SJCRH30 (cell line): ENCODE results near the gene IRX4. TPM values are rescaled to one million over a fixed set of nuclear protein-coding genes. Genes with fewer than 3 reads are reported as not detected.

Source experiments
- DNase-seq, 2 experiments: peaks; one replicate each; pipeline ENCODE4 v3.0.0-alpha.2; 2015 to 2020
- H3K27ac ChIP-seq: fragments of 250-450 bp; sonication (Bioruptor Pico); 2 replicates; pipeline ENCODE4 v1.5.1; 2020; ENCODE audit warnings: mild to moderate bottlenecking, moderate library complexity
- H3K27me3 ChIP-seq: fragments of 250-450 bp; sonication (Bioruptor Pico); 2 replicates; pipeline ENCODE4 v1.5.1; 2020; ENCODE audit warnings: mild to moderate bottlenecking, moderate library complexity
- H3K36me3 ChIP-seq: fragments of 250-450 bp; sonication (Bioruptor Pico); 2 replicates; pipeline ENCODE4 v1.5.1; 2020; ENCODE audit warnings: mild to moderate bottlenecking, moderate library complexity
- H3K4me1 ChIP-seq: fragments of 250-450 bp; sonication (Bioruptor Pico); 2 replicates; pipeline ENCODE4 v1.5.1; 2020; ENCODE audit warnings: mild to moderate bottlenecking, moderate library complexity
- H3K4me3 ChIP-seq: fragments of 250-450 bp; sonication (Bioruptor Pico); 2 replicates; pipeline ENCODE4 v1.5.1; 2020; ENCODE audit warnings: mild to moderate bottlenecking, moderate library complexity
- H3K9me3 ChIP-seq: fragments of 250-450 bp; sonication (Bioruptor Pico); replicated peaks from 2 replicates; pipeline ENCODE4 v1.5.1; 2020; ENCODE audit warnings: mild to moderate bottlenecking, moderate library complexity
- total RNA-seq: library from RNA; depleted of rRNA; stranded (reverse); fragments of >200 nt; shearing (Covaris generic); gene quantifications from 2 replicates; pipeline ENCODE4 v1.2.3, GENCODE V29; 2014

IRX4 gene
- total RNA-seq, 1 experiment from 2014 or later, result not detected

DNA sequence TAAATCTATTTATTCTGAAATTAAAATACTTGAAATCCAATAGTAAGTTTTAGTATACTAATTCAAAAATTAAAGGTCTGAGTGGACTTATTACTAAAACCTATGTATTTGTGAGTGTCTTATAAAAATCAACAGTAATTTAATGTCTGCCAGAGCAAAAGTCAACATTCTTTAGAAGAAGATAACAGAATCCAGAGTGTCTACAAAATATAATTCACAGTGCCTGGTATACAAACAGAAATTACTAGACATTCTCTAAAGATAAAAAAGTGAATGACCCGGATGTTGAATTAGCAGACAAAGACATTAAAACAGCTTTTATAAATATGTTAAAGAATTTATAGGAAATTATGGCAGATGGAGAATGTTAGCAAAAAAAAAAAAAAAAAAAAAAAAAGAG, 22.4 kb upstream of the IRX4 start:
- H3K4me1 ChIP-seq, result no peaks in the 10 kb centered on the region
- DNase-seq, result no peak
- no peak overlapping the region for H3K4me3 ChIP-seq
- no peak overlapping the region for H3K27ac ChIP-seq
- no peaks in the 10 kb centered on the region for H3K27me3 ChIP-seq
- no peaks in the 10 kb centered on the region for H3K9me3 ChIP-seq
- H3K36me3 ChIP-seq, result no peaks in the 10 kb centered on the region

DNA sequence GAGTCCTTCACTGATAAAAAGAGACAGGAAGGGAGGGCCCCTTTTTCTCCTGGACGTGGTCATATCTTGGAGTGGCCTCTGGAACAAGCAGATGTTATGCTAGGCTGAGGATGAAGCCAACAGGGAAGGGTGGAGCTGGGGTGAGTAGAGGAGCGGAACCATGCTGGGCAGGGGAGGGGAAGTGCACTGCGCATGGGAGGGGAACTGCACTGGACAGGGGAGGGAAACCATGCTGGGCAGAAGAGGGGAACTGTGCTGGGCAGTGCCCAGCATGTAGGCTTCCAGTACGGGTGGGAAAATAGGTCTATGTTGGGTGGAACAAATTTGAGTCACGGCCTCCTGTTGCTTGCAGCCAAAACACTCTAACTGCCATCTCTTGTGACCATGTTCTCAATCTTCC, 19.3 kb upstream of the IRX4 start:
- no peaks in the 10 kb centered on the region for H3K27me3 ChIP-seq
- H3K27ac ChIP-seq, result no peak overlapping the region
- no peak for DNase-seq
- H3K4me1 ChIP-seq, result no peaks in the 10 kb centered on the region
- H3K9me3 ChIP-seq, result no peaks in the 10 kb centered on the region
- H3K36me3 ChIP-seq, result no peaks in the 10 kb centered on the region
- no peak overlapping the region for H3K4me3 ChIP-seq

DNA sequence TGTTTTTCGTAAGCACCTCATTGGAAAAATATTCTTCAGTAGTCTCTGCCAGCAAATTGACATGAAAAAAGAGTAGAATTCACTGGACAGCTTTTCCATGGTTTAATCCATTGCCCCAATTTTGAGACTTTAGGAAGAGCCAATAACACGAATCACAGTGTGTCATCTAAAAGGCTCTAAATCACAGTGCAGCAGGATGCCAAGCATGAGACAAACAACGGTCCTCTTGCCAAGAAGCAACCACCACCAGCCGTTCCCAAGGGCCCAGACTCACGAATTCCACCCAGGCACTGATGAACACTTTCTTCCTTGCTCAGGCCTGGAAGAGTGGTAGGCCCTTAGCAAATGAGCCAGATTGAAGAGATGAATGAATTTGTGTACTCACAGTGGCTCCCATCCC, 18.3 kb upstream of the IRX4 start:
- Histone ChIP-seq H3K27me3 (no peaks in the 10 kb centered on the region), H3K9me3 (no peaks in the 10 kb centered on the region), H3K36me3 (no peaks in the 10 kb centered on the region), H3K27ac (no peak overlapping the region), H3K4me1 (no peaks in the 10 kb centered on the region), H3K4me3 (no peak overlapping the region)
- no peak for DNase-seq

DNA sequence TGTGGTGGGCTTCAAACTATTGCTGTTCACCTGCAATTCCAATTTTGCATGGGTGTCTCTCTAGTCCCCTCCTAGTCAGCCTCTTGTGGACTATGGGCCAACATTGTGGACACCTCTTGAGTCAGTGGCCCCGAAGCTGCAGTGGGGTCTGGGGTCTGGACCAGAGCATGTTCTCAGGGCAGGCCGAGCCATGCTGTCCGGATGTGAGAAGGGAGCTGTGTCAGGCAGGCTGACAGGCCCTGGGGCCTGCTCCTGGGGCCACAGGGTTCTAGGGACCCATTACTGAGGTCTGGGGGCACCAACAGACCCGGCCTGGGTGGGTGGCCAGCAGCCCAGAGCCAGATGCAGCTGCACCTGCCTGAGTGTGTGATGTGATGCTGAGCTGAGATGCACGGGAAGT, 16.5 kb upstream of the IRX4 start:
- Histone ChIP-seq H3K9me3 (no peaks in the 10 kb centered on the region), H3K36me3 (no peaks in the 10 kb centered on the region), H3K4me3 (no peak overlapping the region), H3K27ac (no peak overlapping the region), H3K27me3 (no peaks in the 10 kb centered on the region), H3K4me1 (no peaks in the 10 kb centered on the region)
- no peak for DNase-seq

DNA sequence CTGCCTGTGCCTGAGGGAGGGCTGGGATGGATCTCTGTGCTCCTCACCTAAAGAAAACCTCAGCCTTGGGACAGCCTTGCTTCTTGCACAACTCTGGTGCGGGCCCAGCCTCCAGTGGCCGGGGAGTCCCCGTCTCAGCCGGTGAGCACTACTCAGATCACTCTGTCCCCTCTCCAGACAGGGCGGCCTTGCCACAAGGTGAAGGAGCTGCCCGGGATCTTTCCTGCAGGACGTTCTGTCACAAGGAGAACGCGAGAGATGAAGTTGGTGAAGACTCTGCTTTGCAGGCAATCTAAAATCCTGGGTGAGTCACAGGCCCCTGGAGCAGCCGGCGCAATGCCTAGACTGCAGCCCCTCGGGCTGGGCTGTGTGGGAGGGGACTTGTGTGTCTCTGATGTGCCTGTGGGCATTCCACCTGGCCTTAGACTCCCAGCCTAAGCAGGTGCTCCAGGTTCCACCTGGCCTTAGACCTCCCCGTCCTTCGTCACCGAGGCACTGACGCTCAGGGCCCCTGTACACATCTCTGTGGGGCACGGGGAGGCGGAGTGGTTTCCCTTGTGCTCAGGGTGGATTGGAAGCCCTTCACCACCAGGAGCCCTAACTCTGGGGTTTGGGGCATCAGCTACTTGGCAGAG, 15.2 kb upstream of the IRX4 start:
- Histone ChIP-seq H3K27me3 (no peaks in the 10 kb centered on the region), H3K4me1 (no peaks in the 10 kb centered on the region), H3K27ac (no peak overlapping the region), H3K36me3 (no peaks in the 10 kb centered on the region), H3K9me3 (no peaks in the 10 kb centered on the region), H3K4me3 (no peak overlapping the region)
- no peak for DNase-seq

DNA sequence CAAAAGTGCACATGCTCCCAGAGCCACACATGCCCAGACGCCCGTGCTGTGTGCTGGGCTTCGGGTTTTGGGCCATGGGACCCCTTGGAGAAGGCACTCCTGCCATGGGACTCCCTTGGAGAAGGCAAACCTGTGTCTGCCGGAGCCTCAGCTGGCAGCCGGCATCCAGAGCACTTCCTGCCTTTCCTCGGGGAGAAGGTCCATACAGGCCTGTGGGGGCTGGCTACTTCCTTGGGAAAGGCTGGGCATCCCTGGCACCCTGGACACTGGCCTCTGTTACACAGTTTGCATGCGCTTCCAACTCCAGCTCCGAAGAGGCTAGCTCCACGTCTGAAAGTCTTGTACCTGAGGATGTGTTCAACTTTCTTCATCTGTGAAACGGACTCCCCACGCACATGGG, 14.7 kb upstream of the IRX4 start:
- Histone ChIP-seq H3K9me3 (no peaks in the 10 kb centered on the region), H3K27me3 (no peaks in the 10 kb centered on the region), H3K27ac (no peak overlapping the region), H3K36me3 (no peaks in the 10 kb centered on the region), H3K4me3 (no peak overlapping the region), H3K4me1 (no peaks in the 10 kb centered on the region)
- no peak for DNase-seq

DNA sequence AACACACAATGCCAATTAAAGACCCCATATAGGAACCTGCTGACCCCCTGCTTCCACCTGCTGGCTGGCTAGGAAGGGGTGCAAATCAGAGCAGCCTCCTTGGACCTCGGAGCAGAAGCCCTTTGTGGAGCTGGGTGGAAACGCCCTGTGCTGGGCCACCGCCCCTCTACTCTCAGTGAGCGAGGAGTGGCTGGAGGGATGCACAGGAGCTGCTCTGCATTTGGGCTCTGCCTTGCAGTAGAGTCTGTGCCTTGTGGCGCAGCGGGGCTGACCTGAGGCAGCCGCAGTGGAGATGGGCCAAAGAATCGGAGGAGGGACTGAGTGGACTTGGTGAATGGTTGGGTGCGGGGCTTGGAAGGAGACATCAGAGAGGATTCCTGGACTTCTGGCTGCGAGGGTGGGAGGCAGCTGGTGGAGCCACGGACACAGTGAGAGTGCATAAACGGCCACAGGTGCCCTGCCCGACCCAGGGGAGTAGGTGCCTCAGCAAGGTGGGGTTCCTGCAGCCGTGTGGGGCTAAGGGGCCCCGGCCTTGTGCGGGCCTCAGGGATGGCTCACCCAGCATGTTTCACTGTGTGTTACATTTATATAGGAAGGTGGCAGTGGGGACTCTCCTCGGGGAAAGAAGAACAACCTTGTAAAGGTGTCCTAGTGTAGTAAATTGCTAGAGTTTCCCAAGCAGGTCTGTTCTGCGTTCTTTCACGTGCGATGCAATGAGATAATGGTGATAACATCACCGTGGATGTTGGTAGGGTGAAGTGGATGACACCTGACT, 14.1 kb upstream of the IRX4 start:
- H3K36me3 ChIP-seq, result no peaks in the 10 kb centered on the region
- no peak overlapping the region for H3K4me3 ChIP-seq
- H3K27ac ChIP-seq, result no peak overlapping the region
- no peaks in the 10 kb centered on the region for H3K9me3 ChIP-seq
- DNase-seq, result no peak
- H3K4me1 ChIP-seq, result no peaks in the 10 kb centered on the region
- no peaks in the 10 kb centered on the region for H3K27me3 ChIP-seq

DNA sequence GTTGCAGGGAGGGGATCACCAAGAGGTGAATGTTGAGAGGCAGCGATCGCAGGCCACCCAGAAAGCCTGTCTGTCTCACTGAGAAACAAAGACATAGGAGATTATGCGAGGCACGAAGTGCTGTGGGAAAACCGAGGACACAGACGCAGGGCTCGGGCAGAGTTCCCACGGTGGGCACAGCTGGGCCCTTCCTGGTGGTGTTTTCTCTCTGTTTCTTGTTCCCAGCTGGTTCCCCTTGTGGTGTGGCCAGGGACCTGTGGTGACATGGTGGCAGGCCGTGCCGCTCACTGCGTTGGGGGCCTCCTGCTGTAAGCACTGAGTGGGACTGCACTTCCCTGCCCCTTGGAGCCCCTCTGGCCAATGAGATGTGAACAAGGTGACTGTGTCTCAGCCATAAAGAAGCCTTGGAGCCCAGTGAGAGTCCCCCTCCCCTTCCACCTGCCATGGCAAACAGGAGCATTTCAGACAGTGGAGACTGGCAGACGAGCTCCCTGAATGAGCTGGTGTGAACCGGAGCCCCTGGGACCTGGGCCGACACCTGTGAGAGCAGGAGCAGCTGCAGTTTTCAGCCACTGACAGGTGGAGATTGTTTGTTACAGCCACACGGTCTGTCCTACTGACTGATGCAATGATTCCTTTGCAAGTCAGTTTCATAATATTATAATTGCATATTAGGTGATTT, 13.2 kb upstream of the IRX4 start:
- Histone ChIP-seq H3K36me3 (no peaks in the 10 kb centered on the region), H3K4me3 (no peak overlapping the region), H3K4me1 (no peaks in the 10 kb centered on the region), H3K9me3 (no peaks in the 10 kb centered on the region), H3K27me3 (no peaks in the 10 kb centered on the region), H3K27ac (no peak overlapping the region)
- DNase-seq, result no peak

DNA sequence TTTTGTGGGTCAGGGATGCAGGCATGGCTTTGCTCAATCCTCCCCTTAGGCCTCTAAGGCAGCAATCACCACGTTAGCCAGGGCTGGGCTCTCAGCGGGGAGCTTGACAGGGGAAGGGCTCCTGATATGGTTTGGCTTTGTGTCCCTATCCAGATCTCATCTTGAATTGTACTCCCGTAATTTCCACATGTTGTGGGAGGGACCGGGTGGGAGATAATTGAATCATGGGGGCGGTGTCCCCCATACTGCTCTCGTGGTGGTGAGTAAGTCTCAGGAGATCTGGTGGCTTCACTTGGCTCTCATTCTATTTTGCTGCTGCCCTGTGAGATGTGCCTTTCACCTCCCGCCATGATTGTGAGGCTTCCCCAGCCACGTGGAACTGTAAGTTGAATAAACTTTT, 11.5 kb upstream of the IRX4 start:
- no peak overlapping the region for H3K4me3 ChIP-seq
- no peaks in the 10 kb centered on the region for H3K36me3 ChIP-seq
- DNase-seq, result no peak
- no peaks in the 10 kb centered on the region for H3K4me1 ChIP-seq
- H3K27ac ChIP-seq, result no peak overlapping the region
- no peaks in the 10 kb centered on the region for H3K27me3 ChIP-seq
- H3K9me3 ChIP-seq, result no peaks in the 10 kb centered on the region

DNA sequence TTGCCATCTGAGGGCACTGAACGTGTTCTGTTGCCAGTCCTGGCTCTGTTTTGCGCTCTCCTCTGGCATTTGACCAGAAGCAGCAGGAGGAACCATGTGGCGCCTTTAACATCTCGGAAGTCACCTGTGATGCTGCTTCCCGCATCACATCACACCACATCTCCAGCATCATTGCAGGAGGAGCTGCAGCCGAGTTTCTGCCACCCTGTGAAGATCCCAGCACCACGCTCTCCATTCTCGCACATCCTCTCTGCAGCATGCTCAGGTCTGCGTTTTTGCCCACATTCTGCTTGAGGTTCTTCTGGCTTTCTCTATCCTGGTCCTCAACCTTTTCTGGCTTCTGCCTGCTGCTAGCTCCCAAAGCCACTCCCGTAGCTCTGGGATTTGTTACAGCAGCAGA, 11.0 kb upstream of the IRX4 start:
- H3K27me3 ChIP-seq, result no peaks in the 10 kb centered on the region
- H3K9me3 ChIP-seq, result no peaks in the 10 kb centered on the region
- DNase-seq, result no peak

DNA sequence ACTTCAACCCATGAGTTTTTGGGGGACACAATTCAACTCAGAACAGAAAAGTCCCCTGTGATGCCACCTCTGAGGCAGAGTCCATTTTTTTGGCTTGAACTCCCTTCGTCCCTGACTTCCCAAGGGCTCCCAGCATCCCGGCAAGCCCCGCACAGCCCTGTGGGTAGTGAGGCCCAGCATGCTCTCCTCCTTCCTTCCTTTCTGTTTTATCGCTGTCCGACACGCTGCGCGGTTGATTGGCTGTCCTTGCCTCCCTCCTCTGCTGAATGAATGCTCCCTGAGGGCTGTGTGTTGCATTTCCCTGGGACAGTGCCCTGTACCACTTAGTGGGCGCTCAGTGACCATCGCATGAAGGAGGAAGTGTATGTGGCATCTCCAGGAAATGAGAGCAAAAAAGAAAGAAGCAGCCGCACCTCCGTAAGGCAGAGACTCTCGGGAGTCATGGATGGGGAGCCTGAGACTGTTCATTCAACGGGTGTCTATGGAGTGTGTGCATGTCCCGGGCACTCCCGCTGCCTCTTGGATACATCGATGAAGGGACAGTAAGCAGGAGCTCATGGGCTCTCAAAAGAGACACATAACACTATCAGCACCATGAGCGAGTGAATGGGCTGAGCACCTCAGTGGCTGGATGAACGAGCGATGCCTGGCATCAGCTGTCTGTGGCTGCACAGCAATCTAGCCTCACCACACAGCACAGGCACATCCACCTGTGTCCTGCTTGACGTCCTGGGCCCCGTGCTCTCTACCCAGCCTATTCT, 10.1 kb upstream of the IRX4 start:
- DNase-seq, result no peak
- Histone ChIP-seq H3K27ac (no peak overlapping the region), H3K36me3 (no peaks in the 10 kb centered on the region), H3K4me1 (no peaks in the 10 kb centered on the region), H3K9me3 (no peaks in the 10 kb centered on the region), H3K27me3 (no peaks in the 10 kb centered on the region), H3K4me3 (no peak overlapping the region)

More for the DNA sequence above, 11.0 kb upstream of the IRX4 start:
- H3K4me3 ChIP-seq, result no peak overlapping the region
- H3K27ac ChIP-seq, result no peak overlapping the region
- H3K36me3 ChIP-seq, result no peaks in the 10 kb centered on the region
- no peaks in the 10 kb centered on the region for H3K4me1 ChIP-seq

DNA sequence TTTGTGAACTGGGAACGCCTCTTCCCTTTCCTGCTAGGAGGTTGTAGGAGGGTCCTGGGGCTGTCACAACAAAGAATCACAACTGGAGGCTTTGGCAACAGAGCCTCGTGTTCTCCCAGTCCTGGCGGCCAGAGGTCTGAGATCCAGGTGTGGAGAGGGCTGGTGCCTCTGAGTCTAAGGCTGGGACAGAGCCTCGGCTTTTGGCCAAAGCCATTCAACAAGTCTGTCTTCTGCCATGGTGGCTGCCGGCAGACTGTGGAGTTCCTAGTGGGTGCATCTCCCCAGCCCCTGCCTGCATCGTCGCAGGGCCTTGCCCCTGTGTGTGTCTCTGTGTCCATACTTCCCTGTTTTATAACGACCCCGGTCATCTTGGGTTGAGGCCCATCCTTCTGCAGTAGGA, 9.5 kb upstream of the IRX4 start:
- Histone ChIP-seq H3K4me3 (no peak overlapping the region), H3K27me3 (no peaks in the 10 kb centered on the region), H3K27ac (no peak overlapping the region), H3K36me3 (no peaks in the 10 kb centered on the region), H3K9me3 (no peaks in the 10 kb centered on the region), H3K4me1 (no peaks in the 10 kb centered on the region)
- no peak for DNase-seq

DNA sequence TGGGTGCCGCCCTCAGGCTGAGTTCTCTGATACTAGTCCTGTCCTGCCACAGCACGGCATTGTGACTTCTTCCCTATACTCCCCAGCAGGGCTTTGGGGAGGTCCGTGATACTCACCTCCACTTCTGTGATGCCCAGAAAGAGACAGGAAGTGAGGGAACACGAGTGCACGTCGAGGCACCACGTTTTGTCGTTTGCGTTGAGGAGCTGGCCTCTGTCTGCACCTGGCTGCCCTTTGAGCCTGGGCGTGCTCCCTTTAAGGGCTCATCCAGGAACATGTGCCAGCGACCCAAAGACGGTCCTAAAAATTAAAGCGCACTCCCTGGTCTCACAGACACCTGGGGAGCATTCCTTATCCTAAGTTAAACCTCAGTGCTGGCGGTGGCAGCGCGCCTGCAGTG, 8.7 kb upstream of the IRX4 start:
- no peak for DNase-seq
- Histone ChIP-seq H3K4me1 (no peaks in the 10 kb centered on the region), H3K36me3 (no peaks in the 10 kb centered on the region), H3K4me3 (no peak overlapping the region), H3K27ac (no peak overlapping the region), H3K9me3 (no peaks in the 10 kb centered on the region), H3K27me3 (no peaks in the 10 kb centered on the region)

DNA sequence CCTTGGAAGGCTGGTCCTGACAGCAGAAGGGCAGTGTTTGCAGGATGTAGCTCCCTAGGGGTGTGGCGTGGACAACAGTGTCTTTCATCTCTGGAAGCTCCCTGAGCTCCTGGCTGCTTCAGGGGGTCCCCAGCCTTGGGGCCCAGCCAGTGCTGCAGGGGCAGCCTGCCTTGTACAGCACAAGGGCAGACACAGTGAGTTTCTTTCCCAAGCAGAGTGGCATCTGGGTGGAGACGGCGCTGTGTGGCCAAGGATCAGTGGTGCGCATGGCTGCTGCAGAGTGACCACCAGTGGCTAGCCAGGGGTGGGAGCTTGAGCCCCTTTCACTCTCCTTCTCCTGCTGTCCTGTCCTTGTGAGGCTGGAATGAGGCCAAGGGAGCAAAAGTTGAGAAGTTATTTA, 7.6 kb upstream of the IRX4 start:
- DNase-seq, result no peak
- Histone ChIP-seq H3K4me3 (no peak overlapping the region), H3K27ac (no peak overlapping the region), H3K27me3 (no peaks in the 10 kb centered on the region), H3K36me3 (no peaks in the 10 kb centered on the region), H3K4me1 (no peaks in the 10 kb centered on the region), H3K9me3 (no peaks in the 10 kb centered on the region)
